ENCODE results near the gene CIP2A. TPM values are rescaled to one million over a fixed set of nuclear protein-coding genes. Genes with fewer than 3 reads are reported as not detected.
A peak's percentile ranks its signal among the peaks of the same experiment; 100 is the strongest.

CIP2A gene
- total and polyA plus RNA-seq, 2 of the 8 experiments (the other 6 are each of a cell fraction or from before 2014, with no cell fraction given), result 11.9 to 38.0 TPM

GRCh38 chr3:108608750-108609149 lies 19.5 kb upstream of the CIP2A start (continued):
- no peak for TF ChIP-seq SIX5 (IDR thresholded peaks at IDR 0.05; ENCODE audit: low read depth, low read length)
- TF ChIP-seq BACH1 (IDR thresholded peaks at IDR 0.05; ENCODE audit: low read length), result no peak
- peak; percentile 46 for TF ChIP-seq RAD21 (IDR thresholded peaks at IDR 0.05 in 1 of 2, conservative IDR thresholded peaks at IDR 0.05 in 1 of 2; ENCODE audit: low read depth in 2 of 2, low read length in 2 of 2)
- TF ChIP-seq BRCA1 (IDR thresholded peaks at IDR 0.05; ENCODE audit: low read depth, low read length), result no peak
- TF ChIP-seq CTBP2 (IDR thresholded peaks at IDR 0.05; ENCODE audit: borderline replicate concordance, insufficient read depth, insufficient read length, low read length), result no peak
- TF ChIP-seq CBX8 (IDR thresholded peaks at IDR 0.05; ENCODE audit: borderline replicate concordance, low read depth, low read length), result no peak
- TF ChIP-seq HDAC2 (IDR thresholded peaks at IDR 0.05; ENCODE audit: borderline replicate concordance in 1 of 2, low read depth in 2 of 2, low read length in 2 of 2), result no peak
- TF ChIP-seq RFX5 (IDR thresholded peaks at IDR 0.05; ENCODE audit: borderline replicate concordance, low read depth, low read length), result no peak
- TF ChIP-seq EZH2 (IDR thresholded peaks at IDR 0.05; ENCODE audit: low read depth, low read length, severe bottlenecking), result no peak
- TF ChIP-seq CHD2 (IDR thresholded peaks at IDR 0.05; ENCODE audit: low read length), result no peak
- TF ChIP-seq SAP30 (IDR thresholded peaks at IDR 0.05; ENCODE audit: insufficient read depth, insufficient replicate concordance, low read length), result no peak
- TF ChIP-seq USF2 (IDR thresholded peaks at IDR 0.05; ENCODE audit: low read length), result 0 out of 2 replicates have a peak, but pooled peaks have one; percentile 11
- TF ChIP-seq CTCF (IDR thresholded peaks at IDR 0.05; ENCODE audit: control extremely low read depth in 1 of 3, insufficient read depth in 1 of 3, low read depth in 1 of 3, low read length in 3 of 3), result peak; percentile 38 to 69 (median 42)
- TF ChIP-seq TBP (IDR thresholded peaks at IDR 0.05; ENCODE audit: low read depth, low read length), result no peak
- no peak for TF ChIP-seq ATF2 (IDR thresholded peaks at IDR 0.05; ENCODE audit: low read length)
